ENCODE data around the gene ANO7. TPM values are rescaled to one million over a fixed set of nuclear protein-coding genes. Genes with fewer than 3 reads are reported as not detected.

The ANO7 gene
- total and polyA plus RNA-seq, 2 of the 13 experiments (the other 11 are each of a cell fraction or from before 2014, with no cell fraction given) = 4.1 to 4.9 TPM

GRCh38 chr2:241199286-241199685 lies 10.8 kb downstream of the ANO7 start:
- ATAC-seq (peak; percentile 4; the same call in 2 of the 3 replicates), DNase-seq (ENCODE audit: low spot score) (no peak), FAIRE-seq (no peak)
- BruUV-seq (replicated peaks) = no TSS peak
- no peaks in the 10 kb centered on the region for H3K79me2 ChIP-seq (ENCODE audit: insufficient read depth, low read length)
- H4K20me1 ChIP-seq (ENCODE audit: insufficient read depth, low read length) = no peaks in the 10 kb centered on the region
- peaks cover 27% of the 10 kb centered on the region for H3K4me1 ChIP-seq (ENCODE audit: insufficient read depth, low read length)
- H3K27me3 ChIP-seq (ENCODE audit: control insufficient read depth in 1 of 2, insufficient read depth in 2 of 2, low read length in 2 of 2) = peaks cover 21 to 73% of the 10 kb centered on the region in 2 experiments
- ChIA-PET POLR2A (no interaction called here), CTCF (ENCODE audit: low intra/inter-chr PET ratio, low total read pairs) (no interaction called here)
- in situ Hi-C loops (cut with HindIII; ENCODE audit: extremely low pct_ligation_motif_present, low pct_unique_long_range_greater_than_20kb) (loop anchor here (5.0 kb wide), 1 partner anchor 357 kb away; no protein-coding TSS in a partner anchor), intact Hi-C loops (cut with micrococcal nuclease; ENCODE audit: unreplicated experiment) (no loop called here)
- no peaks in the 10 kb centered on the region for H3K9me3 ChIP-seq (ENCODE audit: low read length)
- no peak overlapping the region for H3K4me2 ChIP-seq (ENCODE audit: low read depth, low read length)
- no peak overlapping the region for H3K9ac ChIP-seq (ENCODE audit: insufficient read depth, low read depth, low read length)
- H2AFZ ChIP-seq (ENCODE audit: low read length) = no peak overlapping the region
- H3K4me3 ChIP-seq (replicated peaks in 1 of 3; ENCODE audit: insufficient read depth in 1 of 3, low read depth in 2 of 3, low read length in 3 of 3) = no peak overlapping the region
- H3K27ac ChIP-seq (ENCODE audit: extremely low read length, insufficient read depth, low read length) = no peak overlapping the region
- no peaks in the 10 kb centered on the region for H3K36me3 ChIP-seq (replicated peaks in 1 of 2; ENCODE audit: control insufficient read depth in 1 of 2, insufficient read depth in 2 of 2, low read length in 2 of 2)
- 55% methylated on average over 11 of the region's 16 CpGs for WGBS (ENCODE audit: low lambda C conversion rate)
- TF ChIP-seq SSRP1 (CRISPR knock-in tag; IDR thresholded peaks at IDR 0.05) = no peak
- no peak for TF ChIP-seq ZBTB8A (CRISPR knock-in tag; IDR thresholded peaks at IDR 0.05; ENCODE audit: borderline replicate concordance, low read depth)
- TF ChIP-seq ZKSCAN1 (IDR thresholded peaks at IDR 0.05; ENCODE audit: low read length) = no peak
- TF ChIP-seq ZNF878 (CRISPR knock-in tag; IDR thresholded peaks at IDR 0.05) = no peak
- no peak for TF ChIP-seq LBX2 (CRISPR knock-in tag; IDR thresholded peaks at IDR 0.05; ENCODE audit: borderline replicate concordance)
- no peak for TF ChIP-seq FOXC1 (CRISPR knock-in tag; IDR thresholded peaks at IDR 0.05; ENCODE audit: borderline replicate concordance)
- TF ChIP-seq ZNF546 (CRISPR knock-in tag; conservative IDR thresholded peaks at IDR 0.05) = no peak
- no peak for TF ChIP-seq STAT5B (CRISPR knock-in tag; IDR thresholded peaks at IDR 0.05)
- no peak for TF ChIP-seq ZNF670 (CRISPR knock-in tag; IDR thresholded peaks at IDR 0.05; ENCODE audit: borderline replicate concordance)
- no peak for TF ChIP-seq RELA (CRISPR knock-in tag; IDR thresholded peaks at IDR 0.05)
- TF ChIP-seq TOE1 (CRISPR knock-in tag; IDR thresholded peaks at IDR 0.05) = no peak
- TF ChIP-seq EP300 (IDR thresholded peaks at IDR 0.05; ENCODE audit: low read depth in 2 of 2, low read length in 2 of 2) = no peak
- no peak for TF ChIP-seq EP300 (CRISPR knock-in tag; IDR thresholded peaks at IDR 0.05; ENCODE audit: borderline replicate concordance)
- no peak for TF ChIP-seq ZNF296 (CRISPR knock-in tag; conservative IDR thresholded peaks at IDR 0.05)
- TF ChIP-seq PAF1 (CRISPR knock-in tag; IDR thresholded peaks at IDR 0.05) = no peak
- no peak for TF ChIP-seq TFAP4 (IDR thresholded peaks at IDR 0.05; ENCODE audit: borderline replicate concordance, low read depth)
- TF ChIP-seq NR2F1 (CRISPR knock-in tag; IDR thresholded peaks at IDR 0.05) = no peak
